Measurements from ENCODE around the gene SPOCK1.
"Not testable (repeated sequence)": the region's sequence is repeated elsewhere in the genome, so short reads cannot be mapped to it uniquely, and the experiment has no call there.

Gene SPOCK1

GRCh38 chr5:137263371-137264005, 235.6 kb downstream of the SPOCK1 start:
- no peak for DNase-seq (ENCODE audit: low read depth)

GRCh38 chr5:137262818-137263217, 236.3 kb downstream of the SPOCK1 start:
- no peak for DNase-seq (ENCODE audit: low read depth)

GRCh38 chr5:137260820-137261695, 238.1 kb downstream of the SPOCK1 start:
- DNase-seq (ENCODE audit: low read depth): no peak

- not testable (repeated sequence) for DNase-seq (ENCODE audit: low read depth)
These were observed 240.0 kb downstream of the SPOCK1 start for GRCh38 chr5:137259115-137259514.

GRCh38 chr5:137254119-137255090, 244.7 kb downstream of the SPOCK1 start:
- DNase-seq (ENCODE audit: low read depth): no peak

GRCh38 chr5:137252512-137252911, 246.6 kb downstream of the SPOCK1 start:
- no peak for DNase-seq (ENCODE audit: low read depth)

GRCh38 chr5:137250421-137250820, 248.7 kb downstream of the SPOCK1 start:
- DNase-seq (ENCODE audit: low read depth): no peak

GRCh38 chr5:137248527-137248926, 250.6 kb downstream of the SPOCK1 start:
- DNase-seq (ENCODE audit: low read depth): no peak

- no peak for DNase-seq (ENCODE audit: low read depth)
These were observed 253.7 kb downstream of the SPOCK1 start for GRCh38 chr5:137245438-137245837.

GRCh38 chr5:137240285-137240684, 258.8 kb downstream of the SPOCK1 start:
- DNase-seq (ENCODE audit: low read depth): no peak

GRCh38 chr5:137236849-137237507, 262.1 kb downstream of the SPOCK1 start:
- DNase-seq (ENCODE audit: low read depth): no peak

GRCh38 chr5:137236252-137236651, 262.9 kb downstream of the SPOCK1 start:
- DNase-seq (ENCODE audit: low read depth): no peak

- DNase-seq (ENCODE audit: low read depth): no peak
These were observed 263.9 kb downstream of the SPOCK1 start for GRCh38 chr5:137234973-137235943.

- DNase-seq (ENCODE audit: low read depth): no peak
These were observed 265.4 kb downstream of the SPOCK1 start for GRCh38 chr5:137233726-137234125.

GRCh38 chr5:137233304-137233703, 265.8 kb downstream of the SPOCK1 start:
- not testable (repeated sequence) for DNase-seq (ENCODE audit: low read depth)

- no peak for DNase-seq (ENCODE audit: low read depth)
These were observed 267.6 kb downstream of the SPOCK1 start for GRCh38 chr5:137231540-137231939.

- no peak for DNase-seq (ENCODE audit: low read depth)
These were observed 270.3 kb downstream of the SPOCK1 start for GRCh38 chr5:137228816-137229215.

- no peak for DNase-seq (ENCODE audit: low read depth)
These were observed 273.0 kb downstream of the SPOCK1 start for GRCh38 chr5:137226081-137226480.

- DNase-seq (ENCODE audit: low read depth): no peak
These were observed 275.5 kb downstream of the SPOCK1 start for GRCh38 chr5:137223324-137224295.

Data from activated T-helper 9 cell treated with anti-CD3 and anti-CD28 coated beads, Interleukin-2, amount 50 U/mL, for 16 hours (primary cell).